ENCODE results near the gene GDPD5.
A peak's percentile ranks its signal among the peaks of the same experiment; 100 is the strongest.

GDPD5 gene

DNA sequence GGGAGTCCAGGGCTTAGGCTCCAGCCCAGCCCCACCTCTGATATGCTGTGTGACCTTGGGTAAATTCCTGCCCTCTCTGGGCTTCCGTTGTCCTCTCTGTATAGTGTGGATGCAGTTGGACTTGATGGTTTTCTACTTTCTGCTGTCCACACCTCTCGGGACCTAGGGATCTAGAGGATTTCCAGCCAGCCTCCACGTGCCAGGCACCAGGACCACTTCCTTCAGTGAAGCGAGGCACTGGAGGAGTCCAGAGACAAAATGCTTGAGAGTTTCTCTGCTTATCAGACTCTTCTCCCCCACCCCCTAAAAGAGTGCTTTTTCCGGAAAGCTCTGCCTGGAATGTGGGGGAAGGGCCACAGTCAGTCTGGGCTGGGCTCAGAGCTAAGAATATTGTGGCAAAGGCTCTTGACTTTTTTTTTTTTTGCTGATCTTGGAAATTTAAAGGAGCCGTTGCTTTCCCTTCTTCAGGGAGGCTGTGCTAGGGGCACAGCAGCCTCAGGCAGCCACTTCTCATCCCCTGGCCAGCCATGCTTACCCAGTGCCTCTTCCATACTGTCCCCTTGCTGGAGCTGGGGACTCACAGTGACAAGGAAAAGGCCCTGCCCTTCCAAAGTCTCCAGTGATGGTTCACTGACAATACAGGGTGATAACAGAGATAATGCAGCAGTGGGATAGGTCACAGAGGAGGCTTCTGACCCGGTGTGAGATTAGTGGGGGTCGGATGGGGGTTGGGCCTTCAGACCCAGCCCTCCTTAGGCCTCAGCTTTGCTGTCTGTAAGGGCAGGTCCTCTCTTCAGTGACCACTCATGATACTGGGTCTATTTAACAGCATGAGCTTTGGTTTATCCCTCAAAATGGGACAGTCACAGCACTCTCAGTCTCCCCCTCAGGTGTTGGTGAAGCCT is 33.5 kb upstream of the GDPD5 start:
- peak in 1 of 51 donors; percentile 11 for DNase-seq

DNA sequence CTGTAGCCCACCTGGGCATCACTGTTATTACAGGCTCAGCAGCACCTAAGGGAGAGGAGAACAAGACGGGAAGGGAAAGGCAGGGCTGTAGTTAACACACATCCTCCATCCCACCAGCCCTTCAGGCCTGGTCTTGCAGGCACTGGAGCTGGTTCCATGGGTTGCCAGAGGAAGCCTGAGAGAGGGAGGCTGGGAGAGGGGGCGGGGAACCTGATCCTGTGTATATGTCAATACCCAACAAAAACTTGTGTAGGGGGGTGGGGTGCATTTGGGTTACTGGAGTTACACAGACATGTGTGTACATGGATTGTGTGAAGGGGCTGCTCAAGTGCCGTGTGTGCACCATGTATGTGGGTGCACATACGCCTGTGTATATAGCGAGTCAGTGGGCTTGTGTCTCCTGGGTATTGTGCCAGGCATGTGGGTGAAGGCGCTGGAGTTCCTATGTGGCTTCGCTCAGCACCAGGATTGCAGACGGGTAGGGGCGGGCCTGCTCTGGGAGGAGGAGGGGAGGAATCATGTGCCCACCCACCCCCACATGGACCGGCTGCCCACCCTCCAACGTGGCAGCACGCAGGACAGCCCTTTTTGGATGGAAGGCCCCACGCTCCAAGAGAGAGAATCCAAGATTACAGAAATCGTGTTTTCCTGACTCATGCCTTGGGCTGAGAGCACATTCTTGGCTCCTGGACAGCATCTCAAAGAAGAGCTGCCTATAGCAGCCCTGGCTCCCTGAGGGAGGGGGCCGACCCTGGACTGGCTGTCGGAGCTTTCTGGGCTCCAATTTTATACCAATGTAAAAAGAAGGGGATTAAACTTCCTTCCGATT is 32.1 kb upstream of the GDPD5 start:
- DNase-seq: peak in 1 of 51 donors; percentile 60

DNA sequence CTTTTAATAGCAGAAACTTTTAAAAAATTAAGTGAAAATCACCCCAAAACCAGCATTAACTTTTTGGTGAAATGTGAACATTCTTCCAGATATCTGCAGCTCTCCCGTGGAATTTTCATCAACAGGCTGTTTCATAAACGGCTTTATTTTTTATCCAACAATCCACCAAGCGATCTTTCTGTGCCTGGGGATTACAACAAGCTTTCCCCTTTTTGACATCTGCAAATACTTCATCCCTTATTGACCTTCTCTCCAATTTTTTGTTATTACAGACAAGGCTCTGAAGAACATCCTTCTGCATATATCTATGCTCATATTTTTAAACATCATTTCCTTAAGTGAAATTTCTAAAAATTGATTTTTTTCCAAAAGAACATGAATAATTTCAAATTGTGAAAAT is 30.5 kb upstream of the GDPD5 start:
- DNase-seq: no peak

DNA sequence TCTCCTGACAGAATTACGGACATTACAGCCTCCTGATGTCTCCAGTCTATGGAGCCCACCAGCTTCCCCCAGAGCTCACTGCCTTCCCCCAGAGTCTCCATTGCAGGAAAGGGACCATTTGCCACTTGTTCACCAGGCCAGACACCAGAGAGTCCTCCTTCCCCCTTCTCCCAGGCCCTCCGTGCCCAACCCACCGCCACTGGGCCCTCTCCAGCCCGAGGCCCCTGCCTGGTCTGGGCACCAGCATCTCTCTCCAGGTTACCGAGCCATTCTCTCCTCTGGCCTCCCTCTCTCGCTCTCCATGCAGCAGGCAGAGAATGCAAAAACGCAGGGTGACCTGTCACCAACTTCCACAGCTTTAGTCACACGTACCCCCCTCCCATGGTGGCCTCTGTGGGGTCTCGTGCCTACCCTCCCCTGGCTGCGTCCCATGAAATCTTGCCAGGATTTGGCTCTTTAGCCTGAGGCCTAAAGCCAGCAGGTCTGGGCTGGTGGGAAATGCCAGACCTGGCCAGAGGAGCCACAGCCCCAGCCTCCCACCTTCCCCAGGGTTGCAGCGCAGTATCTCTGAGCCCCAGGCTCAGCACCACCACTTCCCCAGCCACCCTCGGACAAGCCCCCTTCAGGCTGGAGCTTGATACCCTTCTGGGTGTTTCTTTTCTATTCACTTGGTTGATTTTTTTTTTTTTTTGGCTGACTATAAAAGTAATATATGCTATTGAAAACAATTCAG is 29.5 kb upstream of the GDPD5 start:
- DNase-seq: peak in 2 of 51 donors; percentile 44 to 54

DNA sequence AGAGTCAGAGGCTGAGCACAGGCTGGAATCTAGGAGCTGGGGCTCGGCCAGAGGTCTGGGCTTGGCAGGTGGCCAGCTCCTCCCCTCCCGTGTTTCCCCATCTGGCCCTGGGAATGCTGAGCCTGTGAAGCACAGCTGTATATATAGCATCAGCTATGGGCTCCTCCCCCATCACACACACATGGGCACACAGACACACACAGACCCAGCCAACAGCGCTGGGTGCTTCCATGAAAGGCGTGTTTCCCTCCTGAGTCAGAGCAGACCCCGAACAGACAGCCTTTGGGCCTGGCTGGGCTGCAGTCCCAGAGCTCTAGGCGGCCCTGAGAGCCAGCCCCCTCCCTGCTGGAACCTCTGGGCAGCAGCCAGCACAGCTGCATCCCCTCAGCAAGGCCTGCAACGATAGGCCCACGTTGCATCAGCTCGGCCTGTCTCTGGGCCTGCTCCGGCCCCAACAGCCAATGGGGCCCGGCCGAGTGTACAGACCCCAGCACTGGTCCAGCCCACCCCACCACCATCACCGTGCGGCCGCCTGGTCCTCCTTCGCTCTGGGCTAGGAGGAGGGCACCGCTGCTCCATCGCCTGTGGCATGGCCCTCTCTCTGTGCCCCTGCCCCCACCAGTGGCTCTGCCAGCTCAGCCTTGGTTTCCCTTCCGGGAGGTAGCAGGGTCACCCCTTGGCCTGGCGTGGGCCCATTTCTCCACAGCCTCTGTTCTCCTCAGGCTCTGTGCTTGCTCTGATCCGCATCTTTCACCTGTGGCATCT is 28.7 kb upstream of the GDPD5 start:
- peak in 50 of 51 donors; percentile 34 to 98 (median 88) for DNase-seq

- DNase-seq: no peak
Measured at GRCh38 chr11:75553889-75554257, 28.1 kb upstream of the GDPD5 start.

DNA sequence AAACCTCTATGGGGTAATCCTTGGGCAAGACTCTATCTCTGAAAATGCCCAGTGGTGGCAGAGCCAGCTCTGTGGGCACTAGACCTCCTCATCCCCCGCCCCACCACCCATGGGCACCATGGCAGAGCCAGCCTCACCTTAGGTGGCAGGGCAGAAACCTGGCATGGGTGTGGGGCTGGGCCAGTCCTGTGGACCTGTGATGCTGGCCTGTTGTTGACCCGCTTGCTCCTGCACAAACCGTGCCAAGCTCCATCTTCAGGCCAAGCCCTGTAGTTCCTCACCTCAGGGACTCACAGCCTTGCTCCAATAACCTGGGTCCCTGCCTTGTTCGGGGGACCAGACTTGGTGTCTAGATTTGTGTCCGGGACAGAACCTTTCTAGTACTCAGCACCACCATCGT is 27.4 kb upstream of the GDPD5 start:
- DNase-seq: no peak

- no peak for DNase-seq
Measured at GRCh38 chr11:75549370-75549958, 23.7 kb upstream of the GDPD5 start.

DNA sequence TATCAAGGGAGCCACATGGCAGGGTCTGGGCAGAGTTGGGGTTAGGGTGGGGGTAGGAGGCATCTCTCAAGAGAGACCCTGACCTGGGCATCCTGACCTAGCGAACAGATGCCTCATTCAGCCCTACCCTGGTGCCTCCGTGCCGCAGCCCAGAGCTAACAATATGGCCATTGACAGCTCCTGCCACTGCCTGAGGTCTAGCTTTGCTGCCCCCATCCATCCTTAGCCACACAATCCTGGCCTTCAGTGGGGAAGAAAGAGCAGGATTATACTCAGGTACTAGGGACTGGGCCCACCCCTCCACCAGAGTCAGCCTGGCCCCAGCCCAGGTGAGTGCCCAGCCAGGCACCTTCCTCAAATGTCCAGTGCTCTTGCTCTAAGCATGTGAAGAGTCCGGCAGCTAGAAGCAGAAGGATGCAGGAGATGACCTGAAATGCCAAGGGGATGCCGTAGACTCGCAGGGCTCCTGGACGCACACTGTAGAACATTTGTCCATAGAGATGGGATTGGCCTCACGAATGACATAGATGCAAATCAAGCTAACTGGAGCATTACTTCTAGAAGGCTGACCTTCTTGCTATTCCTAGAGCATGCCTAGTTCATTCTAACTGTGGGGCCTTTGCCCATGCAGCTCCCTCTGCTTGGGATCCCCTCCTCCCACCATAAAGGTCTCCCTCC is 23.0 kb upstream of the GDPD5 start:
- no peak for DNase-seq

DNA sequence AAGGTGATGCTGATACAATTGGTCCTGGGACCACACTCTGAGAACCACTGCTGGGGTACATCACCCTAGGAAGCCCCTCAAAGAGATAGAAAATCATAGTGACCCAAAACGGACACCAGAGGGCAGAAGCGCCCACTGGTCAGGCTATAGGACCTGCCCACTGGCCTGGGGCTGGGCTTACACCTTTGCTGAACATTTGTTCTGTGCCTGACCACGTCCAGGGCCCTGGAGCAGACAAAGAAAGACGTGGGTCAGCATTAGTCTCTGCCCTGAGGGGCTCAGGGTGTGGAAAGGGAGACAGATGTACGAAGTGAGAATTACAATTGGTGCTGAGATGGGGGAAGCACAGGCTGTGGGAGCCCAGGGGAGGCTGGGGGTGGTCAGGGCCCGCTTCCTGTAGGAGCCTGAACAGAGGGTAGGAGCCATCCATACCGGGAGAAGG is 21.9 kb upstream of the GDPD5 start:
- peak in 40 of 51 donors; percentile 3 to 72 (median 31) for DNase-seq

DNA sequence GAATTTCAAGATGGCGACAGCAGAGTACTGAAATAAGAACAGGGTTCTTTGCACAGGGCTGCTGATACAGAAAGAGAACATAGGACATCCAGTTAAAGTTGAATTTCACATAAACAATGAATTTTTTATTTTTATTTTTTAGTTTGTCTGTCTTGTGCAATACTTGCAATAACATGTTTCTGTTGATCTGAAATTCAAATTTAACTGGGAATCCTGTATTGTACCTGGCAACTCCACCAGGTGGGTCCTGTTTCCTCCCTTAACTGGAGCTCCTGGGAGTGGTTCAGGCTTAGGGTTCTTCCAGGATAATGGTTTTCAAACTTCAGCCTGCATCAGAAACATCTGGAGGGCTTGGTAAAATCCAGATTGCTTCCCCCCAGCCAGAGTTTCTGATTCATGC is 21.4 kb upstream of the GDPD5 start:
- DNase-seq: no peak

DNA sequence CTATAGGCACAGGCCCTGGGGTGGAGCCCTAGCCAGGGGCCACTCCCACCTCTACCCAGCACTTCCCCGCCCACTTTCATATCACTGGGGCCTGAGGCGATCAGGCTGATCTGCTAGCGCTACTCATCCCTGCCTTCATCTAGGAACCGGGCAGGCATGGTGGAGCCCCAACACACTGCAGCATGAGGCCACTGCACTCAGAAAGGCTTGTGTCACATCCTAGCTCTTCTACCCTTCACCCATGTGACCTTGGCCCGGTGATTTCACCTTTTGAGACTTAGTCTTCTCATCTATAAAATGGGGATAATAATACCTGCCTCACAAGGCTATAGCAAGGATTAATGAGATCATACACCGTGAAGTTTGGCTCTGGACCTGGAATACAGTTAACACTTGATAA is 18.1 kb upstream of the GDPD5 start:
- no peak for DNase-seq

GRCh38 chr11:75542088-75542438 is 16.3 kb upstream of the GDPD5 start:
- no peak for DNase-seq

DNA sequence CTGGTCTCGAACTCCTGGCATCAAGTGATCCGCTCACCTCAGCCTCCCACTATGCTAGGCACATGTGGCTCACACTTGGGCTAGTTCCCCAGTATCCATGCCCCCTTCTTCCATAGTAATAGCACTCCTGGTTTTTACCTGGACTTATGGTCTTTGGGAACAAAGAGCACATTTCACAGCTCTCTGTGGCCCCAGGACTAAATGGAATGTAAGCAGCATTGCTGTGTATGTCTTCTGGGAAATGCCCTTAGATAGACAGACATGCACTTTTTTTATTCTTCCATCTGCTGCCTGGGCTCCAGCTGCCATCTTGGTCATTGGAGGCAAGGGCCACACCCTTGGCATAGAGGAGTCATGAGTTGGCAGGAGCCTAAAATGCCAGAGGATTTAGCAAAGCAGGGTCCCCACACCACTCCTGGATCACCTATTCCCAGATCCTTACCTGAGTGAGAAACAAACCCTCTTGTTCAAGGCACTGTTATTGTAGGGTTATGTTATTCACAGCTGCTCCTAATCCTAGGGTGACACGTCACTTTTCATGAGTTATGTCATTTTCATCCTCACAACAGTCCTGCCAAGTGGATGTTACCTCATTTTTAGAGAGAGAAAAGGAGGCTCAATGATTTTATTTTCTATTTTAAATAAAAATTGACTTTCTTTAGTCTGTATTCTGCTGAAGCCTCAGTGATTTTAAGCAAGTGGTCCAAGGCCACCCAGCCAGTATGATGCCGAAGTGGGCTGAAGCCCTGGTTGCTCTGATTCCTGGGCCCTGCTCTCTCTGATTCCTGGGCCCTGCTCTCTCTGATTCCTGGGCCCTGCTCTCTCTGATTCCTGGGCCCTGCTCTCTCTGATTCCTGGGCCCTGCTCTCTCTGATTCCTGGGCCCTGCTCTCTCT is 15.7 kb upstream of the GDPD5 start:
- DNase-seq: no peak

DNA sequence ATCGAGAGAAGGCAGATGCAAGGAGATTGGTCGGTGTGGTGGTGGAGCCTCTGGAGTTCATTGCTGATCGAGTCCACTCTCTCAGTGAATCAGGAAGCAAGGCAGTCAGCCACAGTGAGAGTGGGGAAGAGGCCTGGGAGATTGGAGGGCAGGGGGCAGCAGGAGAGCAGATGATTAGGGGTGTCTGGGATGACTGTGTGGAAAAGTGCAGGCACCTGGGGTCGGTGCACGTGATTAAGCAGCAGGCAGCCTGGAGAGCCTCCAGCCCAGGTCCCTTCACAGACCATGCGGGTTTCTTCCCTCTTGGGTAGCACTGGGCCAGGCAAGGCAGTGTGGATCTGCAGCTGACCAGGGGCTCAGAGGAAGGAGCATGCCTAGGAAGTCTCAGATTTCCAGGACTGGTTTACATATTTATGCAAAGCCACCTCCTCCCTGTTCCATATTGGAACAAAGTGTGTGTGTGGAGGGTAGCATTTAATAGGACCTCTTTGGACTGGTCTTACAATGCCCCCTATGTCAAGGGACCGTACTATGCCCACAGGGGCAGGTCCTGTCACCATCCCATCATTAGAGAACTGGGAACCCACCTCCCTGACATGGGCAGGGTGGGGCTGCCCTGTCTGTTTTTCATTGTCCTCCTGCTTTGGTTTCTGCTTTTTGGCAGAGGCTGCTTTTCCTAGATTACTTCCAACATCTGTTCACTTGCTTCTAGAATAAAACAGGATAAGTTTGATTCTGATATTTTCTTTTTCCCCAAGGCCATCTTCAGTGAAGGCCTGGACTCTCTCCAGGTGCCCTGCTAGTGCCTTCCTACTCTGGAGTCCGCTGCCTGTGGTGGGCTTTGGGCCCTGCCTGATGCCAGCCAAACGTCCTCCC is 14.0 kb upstream of the GDPD5 start:
- DNase-seq: no peak

DNA sequence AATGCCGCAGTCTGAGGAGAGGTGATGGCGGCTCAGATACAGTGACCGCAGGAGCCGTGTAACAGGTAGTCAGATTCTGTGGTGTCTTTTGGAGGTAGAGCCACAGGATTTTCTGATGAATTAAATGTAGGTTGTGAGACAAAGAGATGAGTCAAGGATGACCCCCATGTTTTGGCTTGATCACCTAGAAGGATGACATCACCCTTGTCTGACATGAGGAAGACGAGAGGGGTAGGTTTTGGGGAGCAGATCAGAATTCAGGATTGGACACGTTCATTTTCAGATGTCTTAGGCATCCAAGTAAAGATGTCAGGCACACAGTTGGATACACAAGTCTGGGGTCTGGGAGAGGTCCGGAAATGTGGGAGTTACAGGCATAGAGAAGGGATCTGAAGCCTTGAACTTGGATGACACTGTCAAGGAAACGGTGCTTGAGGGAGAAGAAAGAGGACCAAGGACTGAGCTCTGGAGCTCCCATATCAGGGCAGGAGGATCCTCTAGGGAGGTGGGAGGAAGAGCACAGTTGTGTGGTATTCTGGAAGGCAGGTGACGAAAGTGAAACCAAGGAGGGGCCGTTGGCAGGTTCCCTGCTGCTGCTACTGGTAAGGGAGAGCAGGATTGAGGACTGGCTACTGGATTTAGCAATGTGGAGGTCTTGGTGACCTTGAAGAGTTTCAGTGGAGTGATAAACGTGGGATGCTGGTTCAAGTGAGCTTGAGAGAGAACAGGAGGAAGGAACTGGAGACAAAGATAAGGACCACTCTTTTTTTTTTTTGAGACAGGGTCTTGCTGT is 12.6 kb upstream of the GDPD5 start:
- no peak for DNase-seq

DNA sequence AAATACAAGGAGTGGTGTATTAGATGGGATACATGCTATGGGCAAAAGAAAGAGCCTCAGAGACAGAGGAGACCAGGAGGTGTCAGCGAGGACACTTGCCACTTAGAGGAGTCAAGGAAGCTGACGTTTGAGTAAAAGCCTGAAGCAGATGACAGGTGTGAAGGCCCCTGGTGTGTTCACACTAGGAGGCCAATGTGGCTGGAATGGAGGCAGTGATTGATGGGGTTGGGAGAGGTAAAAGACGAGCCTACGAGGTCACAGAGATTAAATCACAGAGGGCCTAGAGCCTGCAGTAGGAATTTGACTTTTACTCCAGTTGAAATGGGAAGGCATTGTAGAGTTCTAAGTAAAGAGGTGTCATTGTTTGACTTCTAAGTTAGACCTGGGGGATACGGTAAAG is 12.0 kb upstream of the GDPD5 start:
- no peak for DNase-seq
